Endothelial cell of umbilical vein (primary cell): ENCODE data around the gene OR4N2. TPM values are rescaled to one million over a fixed set of nuclear protein-coding genes. Genes with fewer than 3 reads are reported as not detected.
"Not testable (repeated sequence)": the region's sequence is repeated elsewhere in the genome, so short reads cannot be mapped to it uniquely, and the experiment has no call there.

ENCODE experiments used
- Bru-seq: library from RNA; stranded (reverse); fragments of 400-500 nt; gene quantifications from one replicate; lab custom pipeline; 2021; lab: Mats Ljungman, UMichigan
- BruChase-seq, 2 experiments: library from RNA; stranded (reverse); fragments of 400-500 nt; gene quantifications; one replicate each; lab custom pipeline; 2021; lab: Mats Ljungman, UMichigan
- BruUV-seq: library from RNA; stranded (reverse); fragments of 400-500 nt; replicated peaks from 2 replicates; lab custom pipeline; 2021; lab: Mats Ljungman, UMichigan
- CTCF ChIA-PET: fragments of 300-600, 350-600 bp; sonication (Branson Sonifier 250); formaldehyde crosslinking; loops from one replicate; lab custom pipeline; 2021; ENCODE audit warnings: antibody characterized with exemption, inconsistent platforms; lab: Charles Lee
- POLR2A ChIA-PET: fragments of 300-600, 350-600 bp; sonication (Branson Sonifier 250); formaldehyde crosslinking; loops from one replicate; lab custom pipeline; 2021; ENCODE audit warnings: antibody characterized with exemption, inconsistent platforms; lab: Charles Lee
- DNase-seq: peaks from one replicate; pipeline ENCODE4 v3.0.0-alpha.2; 2011; ENCODE audit warnings: low read depth, low spot score
- FAIRE-seq: peaks from 2 replicates; lab custom pipeline; 2011; peaks lifted over from hg19 to GRCh38; lab: Jason Lieb, UNC
- H2AFZ ChIP-seq: 2 replicates; pipeline ENCODE4 v1.6.0; 2012; ENCODE audit warnings: low read depth, low read length, control low read depth, inconsistent platforms
- H3K27ac ChIP-seq: 2 replicates; pipeline ENCODE4 v1.5.1; 2011; ENCODE audit warnings: low read depth, mild to moderate bottlenecking, control low read depth, low read length, moderate library complexity; ENCODE audit not compliant: insufficient read depth
- H3K27me3 ChIP-seq, 2 experiments: 2 replicates each; pipeline versions ENCODE4 v1.6.0 to v1.6.1; 2011; ENCODE audit warnings: low read length in 2 of 2, mixed read lengths in 1 of 2; ENCODE audit not compliant: control insufficient read depth in 2 of 2, insufficient read depth in 2 of 2
- H3K36me3 ChIP-seq, 2 experiments: 2 replicates in 1 of 2; 3 replicates in 1 of 2; pipeline ENCODE4 v1.5.1; 2011; ENCODE audit warnings: low read length in 2 of 2, mild to moderate bottlenecking in 1 of 2, moderate library complexity in 1 of 2; ENCODE audit not compliant: control insufficient read depth in 2 of 2, insufficient read depth in 2 of 2; ENCODE audit errors: extremely low read depth in 1 of 2
- H3K4me1 ChIP-seq: 3 replicates; pipeline ENCODE4 v1.5.1; 2011; ENCODE audit warnings: mild to moderate bottlenecking, low read length; ENCODE audit not compliant: control insufficient read depth, insufficient read depth; ENCODE audit errors: extremely low read depth
- H3K4me2 ChIP-seq: 2 replicates; pipeline ENCODE4 v1.6.1; 2011; ENCODE audit warnings: low read length, control low read depth, mixed read lengths; ENCODE audit not compliant: insufficient read depth
- H3K4me3 ChIP-seq, 3 experiments: fragments of 200-600 bp in 1 of 3; sonication (generic), shearing (Covaris generic) in 1 of 3; replicated peaks in 1 of 3; 2 replicates each; pipeline ENCODE4 v1.5.1; 2011 to 2016; ENCODE audit warnings: control low read depth in 3 of 3, low read length in 3 of 3, mild to moderate bottlenecking in 2 of 3, inconsistent platforms in 1 of 3, low read depth in 1 of 3, moderate library complexity in 1 of 3; ENCODE audit not compliant: insufficient read depth in 1 of 3
- H3K79me2 ChIP-seq: 2 replicates; pipeline ENCODE4 v1.6.0; 2012; ENCODE audit warnings: low read length, inconsistent platforms; ENCODE audit not compliant: control insufficient read depth, insufficient read depth
- H3K9ac ChIP-seq: replicated peaks from 2 replicates; pipeline ENCODE3; 2011; ENCODE audit warnings: low read length, control low read depth; ENCODE audit not compliant: insufficient read depth; ENCODE audit errors: extremely low read depth
- H3K9me1 ChIP-seq: replicated peaks from 3 replicates; pipeline ENCODE4 v1.6.0; 2011; ENCODE audit warnings: mild to moderate bottlenecking, low read length; ENCODE audit not compliant: control insufficient read depth, insufficient read depth; ENCODE audit errors: extremely low read depth
- H3K9me3 ChIP-seq: replicated peaks from 2 replicates; pipeline ENCODE4 v1.5.1; 2012; ENCODE audit warnings: low read length, inconsistent platforms; ENCODE audit not compliant: control insufficient read depth, insufficient read depth
- H4K20me1 ChIP-seq: replicated peaks from 2 replicates; pipeline ENCODE3; 2011; ENCODE audit warnings: mild to moderate bottlenecking, low read length; ENCODE audit not compliant: control insufficient read depth, insufficient read depth; ENCODE audit errors: extremely low read depth
- EZH2 ChIP-seq: IDR thresholded peaks from 2 replicates; pipeline ENCODE4 v1.6.1; 2012; ENCODE audit warnings: borderline replicate concordance, low read depth, mild to moderate bottlenecking, moderate library complexity, low read length, inconsistent platforms; ENCODE audit not compliant: severe bottlenecking
- FOS ChIP-seq: IDR thresholded peaks from 2 replicates; pipeline ENCODE4 v1.6.1; 2011; ENCODE audit warnings: mild to moderate bottlenecking, low read length, moderate library complexity, borderline replicate concordance; ENCODE audit not compliant: insufficient read depth
- GATA2 ChIP-seq: IDR thresholded peaks from 2 replicates; pipeline ENCODE4 v1.7.0; 2011; ENCODE audit warnings: low read depth, mild to moderate bottlenecking, moderate library complexity, mixed read lengths, low read length; ENCODE audit not compliant: insufficient read length, insufficient read depth
- JUN ChIP-seq: IDR thresholded peaks from 2 replicates; pipeline ENCODE4 v1.6.1; 2011; ENCODE audit warnings: borderline replicate concordance, low read depth; ENCODE audit not compliant: insufficient read length, insufficient read depth
- MAX ChIP-seq: IDR thresholded peaks from 2 replicates; pipeline ENCODE4 v1.6.1; 2011; ENCODE audit not compliant: insufficient read depth, insufficient read length
- MYC ChIP-seq: IDR thresholded peaks from one replicate; pipeline ENCODE4 v1.6.1; 2011; ENCODE audit warnings: mild to moderate bottlenecking, low read depth, low read length
- POLR2A ChIP-seq: IDR thresholded peaks from 2 replicates; pipeline ENCODE4 v1.6.1; 2012; ENCODE audit warnings: low read depth, mild to moderate bottlenecking, control low read depth, low read length
- POLR2AphosphoS5 ChIP-seq: IDR thresholded peaks from 2 replicates; pipeline ENCODE4 v1.6.1; 2012; ENCODE audit warnings: low read depth, mild to moderate bottlenecking, control low read depth, low read length, moderate library complexity; ENCODE audit not compliant: insufficient read depth
- dilution Hi-C: fragments of 300-500 bp; cut with MboI; formaldehyde crosslinking; loops from one replicate; pipeline ENCODE4 v1.15.0; 2019; ENCODE audit warnings: low sequenced_read_pairs; ENCODE audit not compliant: extremely low pct_ligation_motif_present
- intact Hi-C: fragments of 100-400 bp; cut with micrococcal nuclease; formaldehyde crosslinking; loops from one replicate; pipeline ENCODE4 v1.10.0; 2022
- long read RNA-seq: library from polyadenylated mRNA; stranded (forward); transcript quantifications from one replicate; pipeline ENCODE4 v2.0.0, GENCODE V29; 2021
- polyA minus RNA-seq, 3 experiments: library from RNA; depleted of rRNA, polyadenylated mRNA; stranded (reverse); fragments of >200 nt; gene quantifications; 1 replicate in 1 of 3; 2 replicates in 2 of 3; pipeline ENCODE4 v1.2.3, GENCODE V29; 2011
- polyA plus RNA-seq, 4 experiments: library from polyadenylated mRNA; depleted of rRNA in 3 of 4; stranded (reverse) in 3 of 4; unstranded in 1 of 4; fragments of >200 nt; gene quantifications; 2 replicates each; pipeline versions ENCODE4 v1.2.1 to v1.2.3, GENCODE V29; 2011 to 2012; ENCODE audit warnings: missing spikeins in 1 of 4
- total RNA-seq: library from RNA; stranded (reverse); gene quantifications from 2 replicates; pipeline ENCODE4 v1.2.3, GENCODE V29; 2021
- TF ChIP-seq, protein P1 (sequence below), 2 donors: IDR thresholded peaks; 1 replicate in 1 of 2; 2 replicates in 1 of 2; pipeline ENCODE4 v1.5.1; 2011; ENCODE audit warnings: low read length in 2 of 2, mild to moderate bottlenecking in 2 of 2, moderate library complexity in 2 of 2, control low read depth in 1 of 2, inconsistent platforms in 1 of 2, low read depth in 1 of 2; ENCODE audit not compliant: insufficient read depth in 1 of 2; ENCODE audit errors: extremely low read depth in 1 of 2

OR4N2 gene, protein sequence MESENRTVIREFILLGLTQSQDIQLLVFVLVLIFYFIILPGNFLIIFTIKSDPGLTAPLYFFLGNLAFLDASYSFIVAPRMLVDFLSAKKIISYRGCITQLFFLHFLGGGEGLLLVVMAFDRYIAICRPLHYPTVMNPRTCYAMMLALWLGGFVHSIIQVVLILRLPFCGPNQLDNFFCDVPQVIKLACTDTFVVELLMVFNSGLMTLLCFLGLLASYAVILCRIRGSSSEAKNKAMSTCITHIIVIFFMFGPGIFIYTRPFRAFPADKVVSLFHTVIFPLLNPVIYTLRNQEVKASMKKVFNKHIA
- total RNA-seq = not detected in 2 replicates
- not detected in 2 replicates for polyA plus RNA-seq
- polyA plus RNA-seq (2011; cell fraction: cytosol; rRNA removed) = not detected in 2 replicates
- polyA plus RNA-seq (2011; cell fraction: nucleus; rRNA removed) = not detected in 2 replicates
- not detected in 2 replicates for polyA plus RNA-seq (2012)
- polyA minus RNA-seq = not detected in 2 replicates
- not detected for polyA minus RNA-seq (2011; cell fraction: cytosol; rRNA and poly(A)+ RNA removed)
- polyA minus RNA-seq (2011; cell fraction: nucleus; rRNA and poly(A)+ RNA removed) = not detected in 2 replicates
- not detected for Bru-seq, nascent RNA
- BruChase-seq, experiment 1, labeled RNA remaining after a 6-hour chase = not detected
- BruChase-seq, experiment 2, labeled RNA remaining after a 2-hour chase = not detected
- long read RNA-seq = 0 reads

GRCh38 chr14:19803470-19803869 is at the start of gene OR4N2:
Gene OR4N2 (plus strand): TSS chr14:19803770. CDS start chr14:19827449, 23,679 bp downstream.
- H3K4me3 ChIP-seq, intact Hi-C loops, H3K9ac ChIP-seq, H3K9me1 ChIP-seq, FAIRE-seq, DNase-seq, dilution Hi-C loops, H3K27ac ChIP-seq, H2AFZ ChIP-seq, H3K36me3 ChIP-seq, POLR2A ChIA-PET, H3K4me1 ChIP-seq, BruUV-seq, H3K9me3 ChIP-seq, H3K79me2 ChIP-seq, H3K4me2 ChIP-seq, H3K27me3 ChIP-seq, H4K20me1 ChIP-seq, CTCF ChIA-PET: not testable (repeated sequence)

GRCh38 chr14:19754172-19754571 is 49.4 kb upstream of the OR4N2 start:
- FAIRE-seq = no peak
- POLR2A ChIA-PET = no interaction called here

More at GRCh38 chr14:19754172-19754571, 49.4 kb upstream of the OR4N2 start:
- no peak for TF ChIP-seq POLR2A
- TF ChIP-seq POLR2AphosphoS5 = no peak
- TF ChIP-seq FOS = no peak
- TF ChIP-seq, protein P1, sequence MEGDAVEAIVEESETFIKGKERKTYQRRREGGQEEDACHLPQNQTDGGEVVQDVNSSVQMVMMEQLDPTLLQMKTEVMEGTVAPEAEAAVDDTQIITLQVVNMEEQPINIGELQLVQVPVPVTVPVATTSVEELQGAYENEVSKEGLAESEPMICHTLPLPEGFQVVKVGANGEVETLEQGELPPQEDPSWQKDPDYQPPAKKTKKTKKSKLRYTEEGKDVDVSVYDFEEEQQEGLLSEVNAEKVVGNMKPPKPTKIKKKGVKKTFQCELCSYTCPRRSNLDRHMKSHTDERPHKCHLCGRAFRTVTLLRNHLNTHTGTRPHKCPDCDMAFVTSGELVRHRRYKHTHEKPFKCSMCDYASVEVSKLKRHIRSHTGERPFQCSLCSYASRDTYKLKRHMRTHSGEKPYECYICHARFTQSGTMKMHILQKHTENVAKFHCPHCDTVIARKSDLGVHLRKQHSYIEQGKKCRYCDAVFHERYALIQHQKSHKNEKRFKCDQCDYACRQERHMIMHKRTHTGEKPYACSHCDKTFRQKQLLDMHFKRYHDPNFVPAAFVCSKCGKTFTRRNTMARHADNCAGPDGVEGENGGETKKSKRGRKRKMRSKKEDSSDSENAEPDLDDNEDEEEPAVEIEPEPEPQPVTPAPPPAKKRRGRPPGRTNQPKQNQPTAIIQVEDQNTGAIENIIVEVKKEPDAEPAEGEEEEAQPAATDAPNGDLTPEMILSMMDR (IDR thresholded peaks at IDR 0.05; ENCODE audit: extremely low read depth in 1 of 2, insufficient read depth in 1 of 2, low read depth in 1 of 2, low read length in 2 of 2) = no peak
- no peak for TF ChIP-seq EZH2
- no peak for TF ChIP-seq MYC
- no peak for TF ChIP-seq MAX
- TF ChIP-seq GATA2 = no peak
- TF ChIP-seq JUN = no peak
- no peak overlapping the region for H3K4me3 ChIP-seq
- no peak overlapping the region for H2AFZ ChIP-seq
- no peak overlapping the region for H3K27ac ChIP-seq
- dilution Hi-C loops (no loop called here), intact Hi-C loops (no loop called here)
- no peaks in the 10 kb centered on the region for H3K4me1 ChIP-seq
- CTCF ChIA-PET = no interaction called here
- H3K79me2 ChIP-seq = no peaks in the 10 kb centered on the region
- H3K36me3 ChIP-seq = no peaks in the 10 kb centered on the region
- H4K20me1 ChIP-seq = no peaks in the 10 kb centered on the region
- H3K27me3 ChIP-seq = no peaks in the 10 kb centered on the region
- H3K9me3 ChIP-seq = no peaks in the 10 kb centered on the region
- no peak overlapping the region for H3K4me2 ChIP-seq
- no peaks in the 10 kb centered on the region for H3K9me1 ChIP-seq
- DNase-seq = no peak
- no TSS peak for BruUV-seq
- no peak overlapping the region for H3K9ac ChIP-seq
